Left renal pelvis (tissue), 4 donors: Measurements from ENCODE around the gene RNF150. TPM values are rescaled to one million over a fixed set of nuclear protein-coding genes. Genes with fewer than 3 reads are reported as not detected.
"Not testable (repeated sequence)": the region's sequence is repeated elsewhere in the genome, so short reads cannot be mapped to it uniquely, and the experiment has no call there.

ENCODE experiments used
- DNase-seq, 4 donors: peaks; one replicate each; pipeline ENCODE4 v3.0.0-alpha.2; 2013; ENCODE audit warnings: low read depth in 4 of 4, low spot score in 3 of 4
- polyA plus RNA-seq, 4 donors: library from polyadenylated mRNA; unstranded; fragments of 120-200 nt; gene quantifications; one replicate each; pipeline ENCODE4 v1.2.1, GENCODE V29; 2013; ENCODE audit not compliant: insufficient read length in 4 of 4

Gene RNF150
- polyA plus RNA-seq: 10 to 100 TPM; 22.2 to 35.0 (median 30.1) TPM

DNA sequence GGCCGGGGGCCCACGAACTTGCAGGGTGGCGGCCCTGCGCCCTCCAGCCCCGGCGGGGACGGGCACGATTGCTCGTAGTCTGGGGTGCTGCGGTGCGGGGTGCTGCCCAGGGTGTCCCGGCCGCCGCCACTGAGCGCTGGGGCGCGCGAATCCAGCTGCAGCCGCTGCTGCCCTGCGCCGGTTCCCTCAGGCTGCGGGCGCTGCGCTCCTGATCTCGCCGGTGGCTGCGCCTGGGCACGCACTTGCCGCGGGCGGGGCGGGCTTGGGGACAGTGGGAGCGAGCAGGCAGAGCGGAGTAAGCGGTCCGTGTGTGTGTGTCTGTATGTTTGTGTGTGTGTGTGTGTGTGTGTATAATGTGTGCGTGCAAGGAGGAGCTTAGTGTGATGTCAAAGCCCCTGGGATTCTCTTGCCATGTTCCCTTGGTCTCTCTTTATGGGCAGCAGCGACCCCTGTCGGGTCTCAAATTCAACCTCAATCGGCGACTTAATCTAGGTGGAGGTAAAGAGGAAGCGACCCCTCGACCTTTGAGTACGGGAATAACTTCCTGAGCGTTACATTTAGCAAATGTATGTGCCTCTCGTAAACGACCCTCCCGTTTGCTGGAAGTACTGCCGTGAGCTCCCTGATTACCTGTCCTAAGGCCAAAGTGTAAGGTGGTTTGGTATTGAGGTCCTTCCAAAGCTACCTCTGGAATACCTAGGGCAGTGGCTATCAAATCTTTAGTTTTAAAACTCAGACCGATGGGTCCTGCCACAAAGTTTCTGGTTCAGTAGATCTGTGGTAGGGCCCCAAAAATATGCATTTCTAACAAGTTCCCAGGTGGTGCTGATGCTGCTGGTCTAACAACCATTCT lies at the start of gene RNF150:
Gene RNF150, minus strand, starts transcription at position 324 of the 853 bp plus-strand sequence.
- DNase-seq: peak; percentile 84 to 92 (median 90)

DNA sequence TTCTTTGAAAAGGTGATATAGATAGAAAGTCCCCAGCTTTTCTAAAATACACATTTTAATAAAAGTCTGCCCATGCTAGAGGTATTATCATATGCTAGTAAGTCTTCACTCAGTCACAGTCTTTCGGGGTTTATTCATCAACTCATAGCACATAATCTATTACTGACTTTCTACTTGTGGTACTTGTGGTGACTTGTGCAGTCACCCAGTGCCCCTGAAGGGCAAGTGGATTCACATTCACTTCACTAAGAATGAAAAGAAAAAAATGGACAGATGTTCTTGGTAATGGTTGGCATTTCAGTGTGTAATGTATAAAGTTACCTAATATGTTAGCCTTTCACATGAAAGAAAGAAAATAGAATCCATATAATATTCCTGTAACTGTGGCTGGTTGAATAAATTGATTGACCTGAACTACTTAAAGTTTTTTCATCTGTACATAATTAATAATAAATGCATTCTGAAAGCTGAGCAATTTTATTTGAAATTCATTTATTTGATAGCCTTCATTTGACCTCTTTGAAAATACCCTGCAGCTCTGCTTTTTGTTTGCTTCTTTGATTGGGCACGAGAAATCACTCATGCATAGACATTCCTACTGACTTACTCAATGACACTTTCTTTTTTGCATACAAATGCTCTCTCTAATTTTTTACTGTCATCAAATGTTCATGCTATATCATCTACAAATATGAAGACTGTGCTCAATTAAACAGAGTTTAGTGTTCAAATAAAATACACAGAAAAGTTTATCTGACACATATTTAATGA lies 47.9 kb upstream of the RNF150 start:
- DNase-seq: no peak

DNA sequence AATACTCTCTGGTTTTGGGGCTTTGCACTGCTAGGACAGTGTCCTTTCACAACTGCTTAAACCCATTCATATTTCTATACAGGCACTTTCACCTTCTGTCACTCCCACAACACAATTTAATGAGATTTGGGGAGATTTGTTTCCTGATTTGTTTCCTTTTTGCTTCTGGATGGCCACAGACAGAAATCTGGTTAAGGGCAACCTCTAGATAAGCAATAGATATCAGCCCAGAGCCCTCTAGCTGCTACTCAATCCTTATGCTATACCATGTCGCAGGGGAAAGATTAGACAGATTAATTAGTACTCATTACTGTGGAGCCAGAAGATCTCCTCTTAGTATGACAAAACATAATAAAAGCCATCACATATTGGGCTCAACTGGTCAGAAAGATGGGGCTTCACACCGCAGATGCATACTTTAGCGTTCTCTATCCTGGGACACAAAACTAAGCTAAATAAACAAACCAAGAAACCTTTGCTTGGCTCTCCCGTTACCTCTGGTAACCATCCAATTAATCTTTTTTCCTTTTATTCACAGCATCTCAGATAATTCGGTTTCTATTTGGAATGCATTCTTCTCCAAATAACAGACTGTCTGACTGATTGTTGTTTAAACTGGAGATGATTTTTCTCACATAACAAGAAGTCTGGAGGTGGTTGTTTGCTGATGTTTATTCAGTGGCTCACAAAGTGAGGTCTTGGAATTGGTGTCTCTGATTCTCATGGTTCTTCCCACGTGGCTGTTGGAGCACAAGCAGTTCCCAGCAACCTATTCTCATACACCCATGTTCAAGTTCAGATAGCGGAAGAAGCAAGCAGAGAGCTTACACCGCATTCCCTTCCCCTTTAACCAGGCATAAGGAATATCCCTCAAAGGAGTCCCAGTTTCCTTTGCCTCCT lies 46.5 kb upstream of the RNF150 start:
- no peak for DNase-seq

DNA sequence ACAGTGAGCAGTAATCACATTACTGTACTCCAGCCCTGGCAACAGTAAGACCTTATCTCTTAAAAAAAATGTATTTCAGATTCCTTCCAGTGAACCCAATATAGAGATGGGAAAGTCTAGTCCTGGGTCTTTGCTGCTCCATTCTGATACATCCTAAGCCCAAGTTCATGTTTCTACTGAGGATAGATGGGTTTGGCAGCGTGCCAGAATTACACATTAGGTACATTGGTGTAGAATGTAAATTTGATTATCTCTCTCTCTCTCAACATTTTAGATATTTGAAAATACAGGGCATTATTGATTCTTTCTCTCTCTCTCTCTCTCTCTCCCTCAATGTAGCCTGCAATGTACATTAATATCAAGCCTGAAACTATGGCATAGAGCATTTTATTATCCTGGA lies 43.9 kb upstream of the RNF150 start:
- DNase-seq: no peak

DNA sequence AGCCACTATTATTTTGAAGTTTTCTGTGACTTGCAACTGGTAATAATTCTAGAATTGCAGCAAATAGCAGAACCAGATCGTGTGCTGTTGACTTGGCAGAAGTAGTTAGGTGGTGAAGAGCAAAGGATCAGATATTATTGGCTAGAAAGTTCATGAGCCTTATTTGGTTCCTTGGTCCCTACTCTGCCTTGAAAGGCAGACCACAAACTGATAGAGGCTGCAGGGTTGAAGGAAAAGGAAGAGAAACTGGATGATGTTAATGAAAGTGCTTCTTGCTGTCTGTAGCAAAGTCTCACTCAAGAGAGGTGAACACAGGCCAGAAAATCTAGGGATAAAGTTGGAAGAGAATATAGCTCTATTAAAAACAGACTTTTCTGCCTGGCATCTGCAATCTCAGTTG lies 41.2 kb upstream of the RNF150 start:
- no peak for DNase-seq

DNA sequence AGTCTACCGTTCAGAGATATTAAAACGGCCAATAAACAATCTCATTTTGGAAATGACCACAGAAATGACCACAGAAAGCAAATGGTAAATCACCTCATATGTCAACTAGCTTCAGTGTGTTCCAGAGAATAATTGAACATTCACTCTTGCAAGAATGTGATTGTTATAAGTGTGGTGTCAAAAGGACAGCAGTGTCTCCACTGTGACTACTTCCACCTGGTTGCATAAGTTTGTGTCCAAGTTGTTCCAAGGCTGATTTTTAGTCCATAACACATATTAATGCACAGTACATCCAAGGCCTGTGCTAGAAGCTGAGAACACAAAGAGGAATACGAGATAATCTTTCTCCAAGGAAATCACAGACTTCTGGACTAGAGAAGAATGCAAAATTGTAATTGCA lies 37.4 kb upstream of the RNF150 start:
- DNase-seq: no peak

DNA sequence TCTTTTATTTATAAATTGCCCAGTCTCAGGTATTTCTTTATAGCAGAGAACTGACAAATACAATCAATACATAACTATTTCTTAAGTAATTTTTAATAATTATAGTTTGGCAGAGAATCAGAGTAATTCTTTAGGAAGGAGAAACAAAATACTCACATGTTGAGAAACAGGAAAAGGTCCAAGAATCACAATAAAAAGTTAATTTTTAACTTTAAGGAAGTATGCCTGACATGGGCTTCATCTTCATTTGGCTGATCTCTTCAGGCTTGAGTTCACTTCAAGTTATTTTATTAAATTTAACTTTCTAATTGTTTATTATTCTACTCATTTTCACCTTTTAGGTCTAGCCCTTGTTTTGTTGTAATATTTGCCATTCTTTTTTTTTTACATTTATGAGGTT lies 36.1 kb upstream of the RNF150 start:
- DNase-seq: no peak

DNA sequence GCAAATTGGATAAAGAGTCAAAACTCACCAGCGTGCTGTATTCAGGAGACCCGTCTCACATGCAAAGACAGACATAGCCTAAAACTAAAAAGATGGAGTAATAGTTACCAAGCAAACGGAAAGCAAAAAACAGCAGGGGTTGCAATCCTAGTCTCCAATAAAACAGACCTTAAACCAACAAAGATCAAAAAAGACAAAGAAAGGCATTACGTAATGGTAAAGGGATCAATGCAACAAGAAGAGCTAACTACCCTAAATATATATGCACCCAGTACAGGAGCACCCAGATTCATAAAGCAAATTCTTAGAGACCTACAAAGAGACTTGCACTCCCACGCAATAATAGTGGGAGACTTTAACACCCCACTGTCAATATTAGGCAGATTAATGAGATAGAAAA lies 31.7 kb upstream of the RNF150 start:
- not testable (repeated sequence) for DNase-seq

DNA sequence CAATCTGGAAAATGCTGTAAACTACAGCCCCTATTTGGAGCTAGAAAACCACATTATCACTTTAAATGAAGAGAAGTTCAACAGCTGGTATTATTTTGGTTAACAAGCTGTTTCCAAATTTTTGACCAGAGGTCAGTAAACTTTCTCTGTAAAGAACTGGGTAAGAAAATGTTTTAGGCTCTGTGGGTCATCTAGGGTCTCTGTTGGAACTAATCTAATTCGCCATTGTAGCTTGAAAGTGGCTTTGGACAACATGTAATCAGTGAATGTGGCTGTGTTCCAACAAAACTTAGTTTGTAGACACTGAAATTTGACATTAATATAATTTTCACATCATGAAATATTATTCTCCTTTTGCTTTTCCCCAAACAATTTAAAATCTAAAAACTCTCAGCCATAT lies 25.8 kb upstream of the RNF150 start:
- no peak for DNase-seq

DNA sequence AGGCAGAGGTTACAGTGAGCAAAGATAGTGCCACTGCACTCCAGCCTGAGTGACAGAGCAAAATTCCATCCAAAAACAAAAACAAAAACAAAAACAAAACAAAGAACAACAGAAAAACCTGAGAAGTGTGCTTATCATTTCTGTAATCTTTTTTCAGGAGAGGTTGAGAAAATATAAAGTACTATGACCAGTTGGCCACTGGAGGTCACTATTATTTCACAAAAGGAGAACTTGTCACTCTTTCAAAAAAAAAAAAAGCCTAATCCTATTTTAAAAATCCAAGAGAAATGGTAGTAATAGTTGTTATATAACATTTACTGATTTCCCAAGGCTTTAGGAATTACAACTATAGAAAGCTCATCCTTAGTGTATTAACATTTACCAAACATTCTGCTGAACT lies 24.9 kb upstream of the RNF150 start:
- peak in 2 of 4 donors; percentile 16 to 24 for DNase-seq

DNA sequence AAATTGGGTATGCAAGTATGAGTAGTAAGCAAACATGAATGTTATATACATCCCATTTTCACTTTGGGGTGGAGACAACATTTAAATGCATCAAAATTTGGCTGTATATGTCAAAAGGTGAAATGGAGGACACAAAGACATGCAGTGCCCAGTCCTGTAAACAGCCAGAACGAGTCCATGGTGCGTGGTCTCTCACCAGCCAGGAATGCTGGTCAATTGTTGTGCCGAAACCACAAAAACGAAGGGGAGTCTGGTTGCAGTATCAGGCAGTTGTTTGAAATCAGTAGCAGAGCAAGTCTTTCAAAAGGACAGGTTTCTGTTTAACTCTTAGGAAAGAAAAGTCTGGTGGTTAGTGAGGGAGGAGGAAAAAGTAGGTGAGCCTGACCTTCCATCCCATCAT lies 22.3 kb upstream of the RNF150 start:
- no peak for DNase-seq

DNA sequence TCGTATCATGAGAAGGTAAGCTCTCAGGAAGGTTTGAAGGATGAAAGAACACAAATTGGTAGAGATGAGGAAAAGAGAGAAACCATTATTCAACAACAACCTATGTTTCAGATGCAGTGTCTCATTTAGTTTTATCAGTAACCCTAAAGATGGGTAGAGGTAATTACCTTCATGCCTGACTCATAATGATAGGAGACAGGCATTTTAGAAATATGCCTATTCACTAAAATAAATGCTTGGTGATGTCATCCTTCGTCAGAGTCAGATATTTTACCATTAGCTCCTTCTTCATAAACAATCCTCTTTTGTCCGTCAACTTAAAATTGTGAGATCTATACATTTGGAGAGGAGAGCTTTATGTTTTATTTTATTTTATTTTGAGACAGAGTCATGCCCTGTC lies 21.5 kb upstream of the RNF150 start:
- DNase-seq: no peak

DNA sequence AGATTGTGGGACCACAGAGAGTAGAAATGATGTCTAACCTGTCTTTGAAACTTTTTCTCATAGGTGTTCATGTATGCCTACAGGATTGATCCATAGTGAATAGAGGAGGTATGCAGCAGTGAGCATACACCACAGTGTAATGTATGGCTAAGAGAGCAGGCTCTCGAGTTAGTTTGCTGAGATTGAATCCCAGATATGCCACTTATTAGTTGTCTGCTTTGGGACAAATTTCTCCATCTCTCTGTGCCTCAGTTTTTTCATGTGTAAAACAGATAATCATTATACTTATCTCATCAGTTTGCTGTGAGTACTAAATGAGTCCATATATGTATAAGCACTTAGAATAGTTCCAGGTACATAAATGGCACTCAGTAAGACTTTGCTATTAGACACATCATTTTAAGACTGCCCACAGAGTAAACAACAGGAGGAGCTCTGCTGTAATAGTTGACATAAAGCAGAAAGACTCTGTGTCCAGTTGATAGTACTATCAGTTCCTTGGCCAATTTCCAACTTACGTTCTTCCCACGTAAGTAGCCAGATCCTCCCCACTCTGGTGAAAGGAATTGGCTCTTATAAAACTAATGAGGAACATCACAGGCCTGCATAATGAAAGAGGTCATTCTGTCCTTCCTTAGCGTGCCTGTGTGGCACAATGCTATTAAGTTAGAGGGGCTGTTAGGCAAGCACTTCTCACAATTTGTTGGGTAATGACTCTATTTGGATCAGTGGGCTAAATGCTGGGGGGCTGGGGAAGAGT lies 20.7 kb upstream of the RNF150 start:
- no peak for DNase-seq

DNA sequence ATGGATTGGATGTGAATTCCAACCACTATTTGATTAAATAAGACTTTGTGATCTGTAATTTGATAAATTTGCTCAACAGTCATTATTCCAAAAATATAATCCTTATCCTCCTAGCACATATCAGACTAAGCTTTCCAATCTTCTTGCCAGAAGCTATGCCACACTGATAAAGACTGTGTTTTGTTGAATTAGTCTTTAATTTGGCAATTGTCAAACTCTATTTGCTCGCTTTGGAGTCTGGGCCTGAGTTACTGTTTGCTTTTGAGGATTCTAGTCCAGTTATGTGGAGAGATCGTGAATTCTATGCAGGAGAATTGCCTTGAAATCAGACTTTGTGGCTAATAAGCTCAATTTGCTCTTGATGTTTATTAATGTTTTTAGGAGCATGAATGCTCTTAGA lies 10.9 kb upstream of the RNF150 start:
- DNase-seq: no peak

DNA sequence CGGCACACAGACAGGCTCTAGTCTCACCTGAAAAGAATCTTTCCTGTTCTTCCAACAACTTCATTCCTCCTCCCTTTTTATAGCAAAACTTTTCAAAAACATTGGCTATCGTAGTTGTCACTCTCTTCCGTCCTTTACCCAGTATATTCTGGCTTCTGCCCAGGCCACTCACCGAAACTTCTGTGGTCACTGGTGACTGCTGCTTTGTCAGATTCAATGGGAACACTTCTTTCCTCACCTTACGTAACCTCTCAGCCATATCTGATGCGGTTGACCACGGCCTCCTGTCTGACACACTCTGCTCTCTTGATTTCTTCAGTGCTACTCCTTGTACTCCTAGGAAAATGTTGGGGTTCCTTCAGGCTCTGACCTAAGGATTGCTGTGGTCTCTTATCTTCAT lies 9.2 kb upstream of the RNF150 start:
- no peak for DNase-seq

DNA sequence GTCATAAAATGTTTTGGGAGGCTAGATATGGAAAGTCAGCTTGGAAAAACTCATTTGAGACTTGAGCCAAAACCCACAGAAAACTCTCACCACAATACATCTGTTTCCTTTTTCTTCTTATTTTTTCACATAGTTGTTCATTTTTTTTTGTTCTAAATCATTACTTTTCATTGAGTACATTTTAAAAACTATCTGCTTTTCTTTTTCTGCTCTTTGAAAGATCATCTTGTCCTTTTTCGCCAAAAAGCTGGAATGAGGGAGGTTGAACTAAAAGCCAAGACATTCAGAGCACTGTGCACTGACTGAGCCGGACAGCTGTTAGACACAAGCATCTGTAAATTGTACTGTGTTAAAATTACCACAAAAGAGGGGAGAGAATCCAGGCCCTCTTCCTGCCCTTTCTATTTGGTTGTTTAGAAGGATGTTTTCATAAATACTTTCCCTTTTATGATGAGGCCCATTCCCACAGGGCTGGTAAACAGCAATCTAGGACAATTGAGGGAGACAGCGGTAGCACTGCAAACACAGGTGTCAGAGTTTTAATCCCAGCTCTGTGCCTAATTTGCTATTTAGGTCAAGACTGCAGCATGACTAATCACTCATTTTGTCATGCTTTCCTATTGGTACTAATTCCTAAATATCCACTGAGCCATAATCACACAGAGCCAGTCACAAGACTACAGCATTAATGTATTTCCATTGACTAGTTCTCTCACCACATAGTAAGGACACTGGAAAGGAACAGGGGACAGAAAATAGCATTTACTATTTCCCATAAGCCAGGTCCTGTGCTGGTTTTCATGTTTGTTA lies 7.3 kb upstream of the RNF150 start:
- no peak for DNase-seq

DNA sequence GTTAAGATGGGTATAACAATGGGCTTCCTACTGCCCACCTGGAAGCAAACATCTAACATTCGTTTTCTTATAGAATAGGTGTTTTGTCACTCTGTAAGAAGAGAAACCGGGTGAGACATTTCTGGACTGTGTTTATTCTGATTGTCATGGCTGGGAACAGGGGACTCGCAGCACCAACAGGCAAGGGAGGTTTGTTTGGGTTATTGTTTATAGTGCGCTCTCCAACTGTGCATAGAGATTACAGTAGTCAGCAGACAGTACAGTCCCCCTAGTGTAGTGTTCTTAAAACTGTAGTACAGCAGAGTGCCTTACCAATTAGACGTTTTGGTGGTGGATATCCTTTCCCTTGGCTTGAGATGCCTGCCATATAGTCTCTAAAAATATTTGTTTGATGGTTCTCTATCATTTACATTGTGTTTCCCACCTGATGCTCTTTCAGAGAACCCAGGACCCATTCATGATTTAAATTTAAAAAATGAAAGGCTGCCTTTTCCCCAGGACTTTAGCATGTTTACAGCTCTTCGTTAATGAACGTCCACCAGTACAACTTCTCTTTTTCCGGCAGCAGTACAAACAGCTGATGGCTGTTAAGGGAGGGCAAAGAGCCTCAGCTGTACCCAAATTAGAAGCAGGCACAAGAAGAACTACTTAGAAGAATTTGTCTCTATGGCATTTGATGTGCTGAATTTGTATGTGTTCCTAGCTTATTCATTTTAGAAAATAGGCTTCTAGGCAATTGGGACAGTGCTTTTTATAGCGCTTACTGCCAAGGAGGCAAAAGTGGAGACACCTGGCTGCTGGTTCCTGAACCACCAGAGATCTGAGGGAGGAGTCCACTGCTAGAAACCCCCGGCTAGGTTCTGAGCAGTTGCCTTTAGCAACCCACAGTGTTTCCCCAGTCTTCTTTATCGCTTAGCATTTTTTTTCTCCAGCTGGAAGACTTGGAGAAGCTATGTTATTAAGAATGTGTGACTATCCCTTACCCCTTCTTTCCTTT lies 1.0 kb upstream of the RNF150 start:
- no peak for DNase-seq

DNA sequence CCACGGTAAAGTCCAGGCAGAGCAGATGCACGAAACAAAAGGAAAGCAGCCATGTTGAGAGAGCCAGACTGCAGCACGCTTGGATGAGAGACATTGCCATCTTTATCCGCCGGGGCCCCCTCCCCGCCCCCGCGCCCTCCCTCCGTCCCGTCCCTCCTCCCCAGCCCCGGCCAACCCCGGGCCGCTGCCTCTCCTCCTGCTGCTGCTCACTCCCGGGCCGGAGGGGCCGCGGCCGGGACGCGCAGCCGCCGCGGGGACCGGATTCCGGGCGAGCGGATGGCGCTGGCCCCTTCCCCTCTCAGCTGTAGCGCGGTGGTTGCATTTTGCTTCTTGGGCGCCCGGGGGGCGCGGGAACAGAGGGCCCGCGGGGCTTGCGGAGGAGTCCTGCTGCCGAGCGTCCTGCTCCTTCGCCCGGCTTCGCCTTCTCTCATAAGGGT lies 542 bp downstream of the RNF150 start:
- peak in 2 of 4 donors; percentile 25 to 32 for DNase-seq
